ENCODE measurements around the gene GUCY2F.

Gene GUCY2F

GRCh38 chrX:109336141-109336540 lies 145.7 kb downstream of the GUCY2F start:
- no peak for DNase-seq (ENCODE audit: low read depth)

- DNase-seq (ENCODE audit: low read depth) = no peak
These were observed 154.6 kb downstream of the GUCY2F start for GRCh38 chrX:109327251-109327650.

All from stimulated activated CD8-positive, alpha-beta memory T cell treated with anti-CD3 and anti-CD28 coated beads, Interleukin-15, amount 100 ng/mL, for 24 hours (primary cell).